Measurements from ENCODE around the gene FAM124B. TPM values are rescaled to one million over a fixed set of nuclear protein-coding genes. Genes with fewer than 3 reads are reported as not detected.

FAM124B gene
- polyA plus RNA-seq, 3 donors, result 1.8 to 2.1 (median 2.0) TPM

- Mint-ChIP-seq H3K4me3 (no peak overlapping the region), H3K36me3 (no peaks in the 10 kb centered on the region), H3K4me1 (no peaks in the 10 kb centered on the region), H3K27ac (no peak overlapping the region), H3K27me3 (ENCODE audit: low read depth in 3 of 3) (peaks cover 3 to 4% (median 3%) of the 10 kb centered on the region in 3 donors), H3K9me3 (peaks cover 0 to 4% (median 0%) of the 10 kb centered on the region in 7 donors)
- Histone ChIP-seq H3K4me3 (replicated peaks in 1 of 3; ENCODE audit: low read depth in 2 of 3, low read length in 3 of 3) (no peak overlapping the region), H3K9ac (ENCODE audit: insufficient read depth, low read length, poor library complexity, severe bottlenecking) (no peak overlapping the region), H3K27me3 (ENCODE audit: control insufficient read depth in 2 of 2, insufficient read depth in 2 of 2, low read length in 2 of 2) (no peaks in the 10 kb centered on the region), H3K79me2 (ENCODE audit: insufficient read depth, low read length) (no peaks in the 10 kb centered on the region), H3K27ac (ENCODE audit: low read depth in 1 of 2, low read length in 2 of 2) (no peak overlapping the region), H2AFZ (ENCODE audit: insufficient read depth, low read depth, low read length, poor library complexity, severe bottlenecking) (no peak overlapping the region), H3K9me3 (replicated peaks in 1 of 2; ENCODE audit: control insufficient read depth in 1 of 2, insufficient read depth in 1 of 2, low read length in 2 of 2) (no peaks in the 10 kb centered on the region), H3K36me3 (replicated peaks in 1 of 2; ENCODE audit: control insufficient read depth in 1 of 2, insufficient read depth in 2 of 2, low read length in 2 of 2) (no peaks in the 10 kb centered on the region), H3K4me1 (ENCODE audit: control insufficient read depth in 1 of 2, insufficient read depth in 2 of 2, low read length in 2 of 2) (no peaks in the 10 kb centered on the region), H4K20me1 (ENCODE audit: insufficient read depth, low read length) (no peaks in the 10 kb centered on the region), H3K4me2 (replicated peaks; ENCODE audit: extremely low read depth, low read length, poor library complexity, severe bottlenecking) (no peak overlapping the region)
- no peak for DNase-seq
- TF ChIP-seq CTCF (IDR thresholded peaks at IDR 0.05), result no peak
- intact Hi-C loops (cut with micrococcal nuclease), result no loop called here
- 100% methylated on average over 4 of the region's 4 CpGs for WGBS (ENCODE audit: insufficient coverage)
Measured at GRCh38 chr2:224417947-224418346, 16.0 kb upstream of the FAM124B start.

- H3K4me3 Mint-ChIP-seq, result no peak overlapping the region
- no peak for DNase-seq
- H3K27me3 Mint-ChIP-seq (ENCODE audit: low read depth in 3 of 3), result peaks cover 2 to 4% (median 3%) of the 10 kb centered on the region in 3 donors
- H3K27ac ChIP-seq (ENCODE audit: low read depth in 1 of 2, low read length in 2 of 2), result no peak overlapping the region
- H3K9me3 ChIP-seq (replicated peaks in 1 of 2; ENCODE audit: control insufficient read depth in 1 of 2, insufficient read depth in 1 of 2, low read length in 2 of 2), result no peaks in the 10 kb centered on the region
- H2AFZ ChIP-seq (ENCODE audit: insufficient read depth, low read depth, low read length, poor library complexity, severe bottlenecking), result no peak overlapping the region
- H3K36me3 ChIP-seq (replicated peaks in 1 of 2; ENCODE audit: control insufficient read depth in 1 of 2, insufficient read depth in 2 of 2, low read length in 2 of 2), result no peaks in the 10 kb centered on the region
- H4K20me1 ChIP-seq (ENCODE audit: insufficient read depth, low read length), result no peaks in the 10 kb centered on the region
- no peak for TF ChIP-seq CTCF (IDR thresholded peaks at IDR 0.05)
- H3K27ac Mint-ChIP-seq, result no peak overlapping the region
- H3K9me3 Mint-ChIP-seq, result peaks cover 0 to 2% (median 0%) of the 10 kb centered on the region in 7 donors
- no CpG with 5 or more reads among the region's 1 CpG for WGBS (ENCODE audit: insufficient coverage)
- H3K4me1 ChIP-seq (ENCODE audit: control insufficient read depth in 1 of 2, insufficient read depth in 2 of 2, low read length in 2 of 2), result no peaks in the 10 kb centered on the region
- H3K4me2 ChIP-seq (replicated peaks; ENCODE audit: extremely low read depth, low read length, poor library complexity, severe bottlenecking), result no peak overlapping the region
- H3K79me2 ChIP-seq (ENCODE audit: insufficient read depth, low read length), result no peaks in the 10 kb centered on the region
- no peak overlapping the region for H3K9ac ChIP-seq (ENCODE audit: insufficient read depth, low read length, poor library complexity, severe bottlenecking)
- H3K27me3 ChIP-seq (ENCODE audit: control insufficient read depth in 2 of 2, insufficient read depth in 2 of 2, low read length in 2 of 2), result no peaks in the 10 kb centered on the region
- H3K36me3 Mint-ChIP-seq, result no peaks in the 10 kb centered on the region
- H3K4me1 Mint-ChIP-seq, result no peaks in the 10 kb centered on the region
- no peak overlapping the region for H3K4me3 ChIP-seq (replicated peaks in 1 of 3; ENCODE audit: low read depth in 2 of 3, low read length in 3 of 3)
- intact Hi-C loops (cut with micrococcal nuclease), result no loop called here
Measured at GRCh38 chr2:224417361-224417729, 15.4 kb upstream of the FAM124B start.
